GM19043 (cell line): ENCODE data around the gene UBALD1.

Experiments
- ATAC-seq: cut with Tn5 transposase; IDR thresholded peaks from one replicate; pipeline ENCODE4 v1.9.1; 2021; ENCODE audit warnings: low read depth; ENCODE audit not compliant: unreplicated experiment

Gene UBALD1

DNA sequence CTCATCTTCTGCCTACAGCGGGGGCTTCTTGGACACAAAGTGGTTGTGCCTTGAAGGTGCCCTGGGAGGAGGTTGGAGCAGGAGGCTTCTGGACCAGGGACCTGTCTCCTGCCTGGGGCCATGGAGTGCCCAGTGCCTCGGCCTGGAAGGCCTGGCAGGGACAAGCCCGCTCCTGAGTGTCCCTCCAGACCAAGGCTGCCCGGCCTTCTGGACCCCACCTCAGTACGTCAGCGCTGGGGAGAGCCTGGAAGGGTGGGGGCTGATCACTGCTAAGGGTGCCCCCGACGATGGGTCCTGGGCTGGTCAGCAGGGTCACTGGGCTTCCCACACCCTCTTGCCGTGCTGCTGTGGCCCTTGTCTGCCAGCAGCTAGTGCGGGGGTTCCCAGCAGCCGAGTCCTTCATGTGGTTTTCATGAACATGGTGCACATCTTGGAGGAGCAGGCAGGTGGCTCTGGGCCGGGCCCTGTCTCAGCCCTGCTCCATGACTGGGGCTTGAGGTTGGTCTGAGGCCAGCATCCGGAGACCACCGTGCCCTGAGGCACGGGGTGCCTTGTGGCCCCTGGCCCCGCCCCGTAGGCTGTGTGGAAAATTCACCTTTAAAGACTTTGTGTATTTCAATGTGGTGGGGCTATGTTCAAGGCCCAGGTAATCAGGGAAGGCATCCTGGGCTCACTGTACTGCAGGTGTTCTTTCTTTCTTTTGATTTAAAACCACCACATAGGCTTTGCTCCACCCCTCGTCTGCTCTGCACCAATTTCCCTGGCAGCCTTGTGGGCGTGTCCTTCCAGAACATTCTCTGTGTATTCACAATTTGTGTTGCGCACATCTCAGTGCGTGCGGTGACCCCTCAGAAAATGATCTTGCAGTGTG, 32.3 kb upstream of the UBALD1 start:
- ATAC-seq, result no peak

GRCh38 chr16:4641895-4642294, 27.2 kb upstream of the UBALD1 start:
- no peak for ATAC-seq

- no peak for ATAC-seq
These were observed 26.6 kb upstream of the UBALD1 start for GRCh38 chr16:4641306-4641687.

DNA sequence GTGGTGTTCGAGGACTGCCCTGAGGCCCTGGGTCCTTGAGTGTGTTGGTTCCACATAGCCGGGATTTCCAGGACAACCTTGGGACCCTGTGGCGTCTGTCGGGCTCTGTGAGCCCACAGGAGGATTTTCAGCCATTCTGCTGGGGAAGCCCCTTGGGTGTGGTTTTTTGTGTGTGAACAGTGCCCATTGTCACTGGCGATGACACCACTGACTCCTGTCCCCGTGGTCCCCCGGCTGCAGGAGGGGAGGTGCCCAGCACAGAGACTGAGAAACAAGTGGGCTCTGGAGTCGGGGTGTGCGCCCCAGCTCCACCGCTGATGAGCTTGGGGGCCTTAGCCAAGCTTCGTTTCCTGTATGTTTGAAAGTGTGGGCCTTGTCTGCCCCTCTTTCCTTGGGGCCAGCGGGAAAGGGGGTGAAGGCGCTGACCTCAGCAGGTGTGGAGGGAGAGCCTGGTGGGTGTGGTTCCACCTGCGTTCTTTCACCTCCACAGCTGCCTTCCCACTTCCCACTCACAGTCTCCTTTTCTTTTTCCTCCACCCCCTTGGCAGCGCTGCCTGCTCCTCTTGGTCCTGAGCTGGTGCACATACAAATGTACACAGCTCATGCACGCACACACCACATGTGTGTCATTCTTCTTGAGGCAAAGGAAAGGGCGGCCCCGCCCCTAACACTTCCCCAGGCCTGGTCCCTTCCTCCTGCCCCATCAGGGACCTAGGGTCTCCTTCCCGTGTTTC, 26.1 kb upstream of the UBALD1 start:
- ATAC-seq, result no peak

GRCh38 chr16:4639899-4640509, 25.3 kb upstream of the UBALD1 start:
- ATAC-seq, result no peak

- ATAC-seq, result no peak
These were observed 22.9 kb upstream of the UBALD1 start for GRCh38 chr16:4637501-4638166.

- no peak for ATAC-seq
These were observed 21.5 kb upstream of the UBALD1 start for GRCh38 chr16:4636196-4636595.

DNA sequence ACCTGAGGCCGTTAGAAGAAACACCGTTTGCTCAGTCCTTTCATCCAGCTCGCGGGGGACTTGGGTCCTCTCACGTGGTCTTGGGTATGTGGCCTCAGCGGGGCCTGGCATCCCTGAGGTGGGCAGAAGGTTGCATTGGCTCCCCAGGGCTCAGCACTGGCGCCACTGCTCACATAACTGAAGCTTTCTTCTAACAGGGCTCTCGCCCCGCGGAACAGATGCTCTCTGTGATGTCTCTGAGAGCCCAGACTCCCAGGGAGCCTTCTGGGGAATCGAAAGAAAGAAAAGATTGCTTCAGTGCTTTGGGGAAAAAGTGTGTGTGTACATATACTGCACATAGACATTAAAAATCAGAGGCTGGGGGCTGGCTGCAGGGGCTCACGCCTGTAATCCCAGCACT, 20.1 kb upstream of the UBALD1 start:
- ATAC-seq, result no peak

DNA sequence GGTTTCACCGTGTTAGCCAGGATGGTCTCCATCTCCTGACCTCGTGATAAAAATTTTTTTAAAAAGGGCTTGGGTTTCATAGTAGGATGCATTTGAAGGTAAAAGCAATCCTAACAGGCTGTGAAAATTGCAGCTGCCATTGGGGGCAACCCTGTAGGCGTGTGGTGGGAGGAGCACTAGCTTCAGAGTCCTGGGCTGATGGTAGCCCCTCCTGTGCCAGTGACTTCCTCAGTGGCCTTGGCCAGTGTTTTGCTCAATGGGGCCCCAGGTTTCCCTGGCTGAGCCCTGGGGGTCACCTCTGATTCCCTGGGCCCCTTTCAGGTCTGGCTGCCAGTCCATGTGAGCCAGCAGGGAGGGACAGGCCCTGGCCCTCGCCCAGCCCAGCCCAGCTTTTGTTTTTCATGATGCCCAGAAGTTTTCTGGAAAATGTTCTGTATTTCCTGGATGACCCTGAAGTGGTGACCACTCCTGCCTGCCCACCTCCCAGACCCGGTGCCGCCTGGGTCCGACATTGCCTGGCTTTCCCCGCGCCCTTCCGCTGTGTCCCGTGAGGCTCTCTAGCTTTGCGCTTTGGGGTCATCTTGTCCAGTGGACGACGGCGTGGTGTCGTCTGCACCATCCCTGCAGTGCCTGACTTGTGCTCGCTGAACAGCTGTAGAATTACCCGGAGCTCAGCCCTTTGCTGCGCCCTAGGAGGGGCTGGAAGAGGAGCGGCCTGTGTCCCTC, 19.4 kb upstream of the UBALD1 start:
- ATAC-seq, result no peak

GRCh38 chr16:4631444-4631843, 16.8 kb upstream of the UBALD1 start:
- ATAC-seq, result no peak

- no peak for ATAC-seq
These were observed 13.6 kb upstream of the UBALD1 start for GRCh38 chr16:4628283-4628682.

- no peak for ATAC-seq
These were observed 11.7 kb upstream of the UBALD1 start for GRCh38 chr16:4626396-4626795.

DNA sequence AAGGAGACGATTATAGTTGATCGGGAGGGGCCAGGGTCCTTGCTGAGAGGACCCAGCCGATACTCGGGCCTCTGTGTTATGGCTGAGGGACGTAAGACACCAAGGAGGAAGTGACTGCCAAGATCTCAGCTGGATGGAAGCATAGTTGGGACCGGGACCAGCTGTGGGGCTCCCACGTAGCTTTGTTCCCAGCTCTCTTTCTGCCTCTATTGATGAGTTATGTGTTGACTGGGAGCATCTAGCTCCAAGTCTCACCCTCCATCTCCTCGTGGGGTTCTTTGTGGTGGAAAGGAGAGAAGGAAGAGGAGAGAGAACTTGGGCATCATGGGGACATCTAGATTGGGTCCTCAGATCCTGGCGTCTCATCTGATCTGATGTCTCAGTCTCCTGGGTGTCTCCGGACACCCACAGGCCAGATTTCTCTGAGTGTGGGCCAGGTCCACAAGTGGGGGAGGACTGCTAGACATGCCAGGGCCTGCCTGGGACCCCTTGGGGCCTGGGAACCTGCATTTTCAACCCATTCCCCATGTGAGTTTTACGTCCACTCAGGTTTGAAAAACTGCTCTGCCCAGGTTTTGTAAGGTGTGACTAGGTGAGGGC, 11.0 kb upstream of the UBALD1 start:
- ATAC-seq, result no peak

GRCh38 chr16:4624827-4625559, 10.3 kb upstream of the UBALD1 start:
- ATAC-seq, result peak; percentile 52

GRCh38 chr16:4624015-4624826, 9.5 kb upstream of the UBALD1 start, which contains the start of gene MGRN1:
MGRN1 (plus strand) TSS chr16:4624826; CDS start chr16:4624961, 135 bp downstream.
- peak; percentile 72 for ATAC-seq

DNA sequence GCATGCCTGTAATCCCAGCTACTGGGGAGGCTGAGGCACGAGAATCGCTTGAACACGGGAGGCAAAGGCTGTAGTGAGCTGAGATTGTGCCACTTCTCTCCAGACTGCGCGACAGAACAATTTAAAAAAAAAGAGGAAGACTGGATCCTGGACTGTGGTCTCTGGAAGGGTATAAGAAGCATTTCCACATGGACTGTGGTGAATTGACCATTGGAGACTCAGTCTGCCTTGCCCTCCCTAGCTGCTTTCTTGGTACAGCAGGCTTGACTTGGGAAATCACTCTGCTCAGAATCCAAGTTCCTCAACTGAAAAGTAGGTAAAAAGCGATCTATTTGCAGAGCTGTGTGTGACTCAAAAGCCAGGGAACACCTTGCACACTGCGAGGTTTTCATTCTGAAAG, 8.9 kb upstream of the UBALD1 start:
- ATAC-seq, result no peak

- no peak for ATAC-seq
These were observed 4.1 kb upstream of the UBALD1 start for GRCh38 chr16:4618645-4619418.

DNA sequence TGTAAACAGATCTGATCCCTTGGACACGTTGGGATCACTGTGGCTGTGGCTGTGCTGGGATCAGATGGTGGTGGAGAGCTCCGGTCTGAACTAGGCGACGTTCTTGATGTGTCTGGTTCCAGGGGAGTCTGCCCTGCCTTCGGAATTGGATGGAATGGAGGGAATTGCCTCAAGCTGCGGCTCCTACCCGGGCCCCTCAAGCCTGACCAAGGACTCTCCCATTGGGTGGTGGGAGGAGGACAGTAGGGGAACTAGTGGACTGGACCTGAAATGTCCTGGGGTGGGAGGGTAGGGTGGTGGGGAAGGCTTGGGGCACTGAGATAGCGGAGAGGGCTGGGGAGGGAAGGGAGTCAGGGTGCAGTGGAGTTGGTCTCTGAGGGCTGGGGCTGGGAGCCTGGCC, 3.2 kb upstream of the UBALD1 start:
- no peak for ATAC-seq
